ENCODE data around the gene KRT81. TPM values are rescaled to one million over a fixed set of nuclear protein-coding genes. Genes with fewer than 3 reads are reported as not detected.
A peak's percentile ranks its signal among the peaks of the same experiment; 100 is the strongest.

KRT81 gene
- total and polyA plus RNA-seq, 2 donors from 2014 or later, result not detected

DNA sequence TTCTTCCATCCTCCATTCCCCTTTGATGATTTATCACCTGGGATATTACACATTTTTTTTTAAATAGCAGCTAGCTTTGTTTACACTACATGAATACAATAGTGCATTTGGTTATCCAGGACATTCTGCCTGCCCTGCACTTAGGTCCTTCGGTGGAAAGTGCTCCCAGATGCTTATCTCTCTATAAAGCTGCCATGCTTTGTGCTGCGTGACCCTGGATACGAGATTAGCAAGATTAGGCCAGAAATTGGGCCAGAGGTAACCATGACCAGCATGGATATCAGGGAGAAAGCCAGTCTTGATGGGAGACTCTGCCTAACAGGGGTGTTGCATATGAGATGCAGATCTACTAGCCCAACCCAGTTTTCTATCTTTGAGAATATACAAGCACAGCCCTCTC is 42.0 kb upstream of the KRT81 start:
- intact Hi-C loops (cut with DNase I), result no loop called here
- H3K27ac ChIP-seq (ENCODE audit: low read depth in 2 of 2, low read length in 2 of 2), result no peak overlapping the region
- H3K4me3 ChIP-seq (ENCODE audit: low read length in 3 of 3), result no peak overlapping the region
- FAIRE-seq, result no peak
- H3K9ac ChIP-seq (ENCODE audit: low read length in 3 of 3), result no peak overlapping the region
- peaks cover 0 to 3% (median 0%) of the 10 kb centered on the region in 3 donors for H3K9me3 ChIP-seq (ENCODE audit: control insufficient read depth in 2 of 3, insufficient read depth in 1 of 3, low read length in 3 of 3)
- no peaks in the 10 kb centered on the region for H3K27me3 ChIP-seq (ENCODE audit: control insufficient read depth, insufficient read depth, low read length)
- no peaks in the 10 kb centered on the region for H3K4me1 ChIP-seq (ENCODE audit: control insufficient read depth in 2 of 3, insufficient read depth in 2 of 3, low read depth in 1 of 3, low read length in 3 of 3)
- no peaks in the 10 kb centered on the region for H3K36me3 ChIP-seq (ENCODE audit: control insufficient read depth in 2 of 3, insufficient read depth in 3 of 3, low read length in 3 of 3)
- DNase-seq, result no peak
- no peak for TF ChIP-seq CTCF (IDR thresholded peaks at IDR 0.05; ENCODE audit: borderline replicate concordance, extremely low read depth, insufficient read depth)

DNA sequence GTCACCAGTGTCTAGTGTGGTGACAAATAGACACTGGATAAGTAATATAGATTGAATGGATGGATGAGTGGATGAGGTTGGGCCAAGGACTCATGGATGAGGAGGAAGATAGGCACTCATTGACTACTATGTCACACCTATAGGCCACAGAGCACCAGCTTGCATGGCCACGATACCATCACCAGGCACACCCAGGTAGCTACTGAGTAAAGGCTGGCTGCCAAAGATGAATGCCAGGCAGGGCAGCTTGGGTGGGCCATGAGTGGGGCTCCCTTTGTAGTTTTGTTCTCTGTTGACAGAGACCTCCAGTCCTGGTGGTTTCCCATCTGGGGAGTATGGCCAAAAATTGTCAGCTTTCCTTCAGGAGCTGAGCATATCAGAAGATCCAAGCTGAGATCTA is 41.0 kb upstream of the KRT81 start:
- FAIRE-seq, result no peak
- intact Hi-C loops (cut with DNase I), result no loop called here
- Histone ChIP-seq H3K9me3 (ENCODE audit: control insufficient read depth in 2 of 3, insufficient read depth in 1 of 3, low read length in 3 of 3) (peaks cover 0 to 3% (median 0%) of the 10 kb centered on the region in 3 donors), H3K36me3 (ENCODE audit: control insufficient read depth in 2 of 3, insufficient read depth in 3 of 3, low read length in 3 of 3) (no peaks in the 10 kb centered on the region), H3K9ac (ENCODE audit: low read length in 3 of 3) (no peak overlapping the region), H3K27me3 (ENCODE audit: control insufficient read depth, insufficient read depth, low read length) (no peaks in the 10 kb centered on the region), H3K27ac (ENCODE audit: low read depth in 2 of 2, low read length in 2 of 2) (no peak overlapping the region), H3K4me3 (ENCODE audit: low read length in 3 of 3) (no peak overlapping the region), H3K4me1 (ENCODE audit: control insufficient read depth in 2 of 3, insufficient read depth in 2 of 3, low read depth in 1 of 3, low read length in 3 of 3) (no peaks in the 10 kb centered on the region)
- peak in 1 of 5 donors; percentile 4 for DNase-seq
- no peak for TF ChIP-seq CTCF (IDR thresholded peaks at IDR 0.05; ENCODE audit: borderline replicate concordance, extremely low read depth, insufficient read depth)

DNA sequence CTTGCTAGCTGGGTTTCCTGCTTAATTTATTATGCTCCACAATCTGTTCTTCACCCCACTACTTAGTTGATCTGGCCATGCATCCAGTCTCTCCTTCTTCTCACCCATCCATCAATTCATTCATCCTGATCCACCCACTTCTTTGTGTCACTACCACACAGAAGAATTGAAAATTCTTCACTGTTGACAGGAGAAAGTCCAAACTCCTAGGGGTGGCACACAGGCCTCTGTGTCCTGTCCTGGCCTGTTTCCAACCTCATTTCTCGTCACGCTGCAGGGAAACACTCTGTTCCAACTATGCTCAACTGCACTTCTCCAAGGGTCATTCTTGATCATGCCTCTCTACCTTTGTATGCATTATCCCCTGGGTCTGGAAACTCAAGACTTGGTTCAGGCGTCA is 40.5 kb upstream of the KRT81 start:
- Histone ChIP-seq H3K9ac (ENCODE audit: low read length in 3 of 3) (no peak overlapping the region), H3K27me3 (ENCODE audit: control insufficient read depth, insufficient read depth, low read length) (no peaks in the 10 kb centered on the region), H3K36me3 (ENCODE audit: control insufficient read depth in 2 of 3, insufficient read depth in 3 of 3, low read length in 3 of 3) (no peaks in the 10 kb centered on the region), H3K27ac (ENCODE audit: low read depth in 2 of 2, low read length in 2 of 2) (no peak overlapping the region), H3K9me3 (ENCODE audit: control insufficient read depth in 2 of 3, insufficient read depth in 1 of 3, low read length in 3 of 3) (peaks cover 0 to 3% (median 0%) of the 10 kb centered on the region in 3 donors), H3K4me3 (ENCODE audit: low read length in 3 of 3) (no peak overlapping the region), H3K4me1 (ENCODE audit: control insufficient read depth in 2 of 3, insufficient read depth in 2 of 3, low read depth in 1 of 3, low read length in 3 of 3) (no peaks in the 10 kb centered on the region)
- FAIRE-seq, result no peak
- intact Hi-C loops (cut with DNase I), result no loop called here
- DNase-seq, result peak in 1 of 5 donors; percentile 8
- TF ChIP-seq CTCF (IDR thresholded peaks at IDR 0.05; ENCODE audit: borderline replicate concordance, extremely low read depth, insufficient read depth), result no peak

DNA sequence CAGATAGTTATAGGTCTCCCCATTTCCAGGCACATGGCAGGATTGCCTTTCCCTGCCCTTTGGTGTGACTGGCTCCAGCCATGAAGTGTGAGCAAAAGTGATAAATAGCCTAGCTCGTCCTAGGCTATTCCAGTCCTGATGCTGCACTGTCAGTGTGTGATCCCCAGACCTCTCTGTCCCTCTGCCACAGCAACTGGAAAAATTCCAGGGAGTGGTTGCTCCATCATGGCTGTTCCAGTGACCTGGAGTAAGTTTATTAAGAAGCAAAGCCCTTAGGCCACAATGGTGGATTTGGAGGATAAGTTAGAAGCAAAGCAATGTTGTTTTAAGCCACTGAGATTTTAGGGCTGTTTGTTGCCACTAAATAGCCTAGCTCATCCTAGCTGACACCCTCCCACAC is 39.7 kb upstream of the KRT81 start:
- Histone ChIP-seq H3K27ac (ENCODE audit: low read depth in 2 of 2, low read length in 2 of 2) (no peak overlapping the region), H3K4me3 (ENCODE audit: low read length in 3 of 3) (no peak overlapping the region), H3K9me3 (ENCODE audit: control insufficient read depth in 2 of 3, insufficient read depth in 1 of 3, low read length in 3 of 3) (peaks cover 0 to 3% (median 0%) of the 10 kb centered on the region in 3 donors), H3K4me1 (ENCODE audit: control insufficient read depth in 2 of 3, insufficient read depth in 2 of 3, low read depth in 1 of 3, low read length in 3 of 3) (no peaks in the 10 kb centered on the region), H3K36me3 (ENCODE audit: control insufficient read depth in 2 of 3, insufficient read depth in 3 of 3, low read length in 3 of 3) (no peaks in the 10 kb centered on the region), H3K27me3 (ENCODE audit: control insufficient read depth, insufficient read depth, low read length) (no peaks in the 10 kb centered on the region), H3K9ac (ENCODE audit: low read length in 3 of 3) (no peak overlapping the region)
- intact Hi-C loops (cut with DNase I), result no loop called here
- FAIRE-seq, result no peak
- peak in 1 of 5 donors; percentile 17 for DNase-seq
- TF ChIP-seq CTCF (IDR thresholded peaks at IDR 0.05; ENCODE audit: borderline replicate concordance, extremely low read depth, insufficient read depth), result no peak
